Activated CD4-positive, alpha-beta memory T cell treated with anti-CD3 and anti-CD28 coated beads for 36 hours (primary cell): ENCODE data around the gene UPB1. TPM values are rescaled to one million over a fixed set of nuclear protein-coding genes. Genes with fewer than 3 reads are reported as not detected.

Experiments used
- CTCF ChIA-PET: fragments of 350-600 bp; sonication (Branson Sonifier 250); formaldehyde crosslinking; loops from one replicate; lab custom pipeline; 2021; ENCODE audit warnings: antibody characterized with exemption, inconsistent platforms; lab: Charles Lee
- POLR2A ChIA-PET: fragments of 350-600 bp; sonication (Branson Sonifier 250); formaldehyde crosslinking; loops from one replicate; lab custom pipeline; 2021; ENCODE audit warnings: antibody characterized with exemption; lab: Charles Lee
- DNase-seq: peaks from one replicate; pipeline ENCODE4 v3.0.0-alpha.2; 2020
- H3K27ac Mint-ChIP-seq: one replicate; pipeline ENCODE4 v1.8.0; 2021; ENCODE audit warnings: mixed read lengths
- H3K27me3 Mint-ChIP-seq: one replicate; pipeline ENCODE4 v1.8.0; 2021; ENCODE audit warnings: mixed read lengths
- H3K36me3 Mint-ChIP-seq: one replicate; pipeline ENCODE4 v1.8.0; 2021; ENCODE audit warnings: mixed read lengths
- H3K4me1 Mint-ChIP-seq: one replicate; pipeline ENCODE4 v1.8.0; 2021; ENCODE audit warnings: low read depth, mixed read lengths
- H3K4me3 Mint-ChIP-seq: one replicate; pipeline ENCODE4 v1.8.0; 2021; ENCODE audit warnings: mild to moderate bottlenecking, mixed read lengths
- H3K9me3 Mint-ChIP-seq: one replicate; pipeline ENCODE4 v1.8.0; 2021; ENCODE audit warnings: mixed read lengths
- intact Hi-C: fragments of 100-400 bp; cut with micrococcal nuclease; formaldehyde crosslinking; loops from one replicate; pipeline ENCODE4 v1.15.1; 2023
- total RNA-seq, 2 experiments: library from RNA; stranded (reverse); gene quantifications; one replicate each; pipeline ENCODE4 v1.2.3, GENCODE V29; 2021

UPB1 gene
- total RNA-seq, 2 experiments from 2014 or later, result 0.19 to 0.31 TPM

GRCh38 chr22:24554313-24555164 is 59.4 kb downstream of the UPB1 start, which contains the start of gene GUCD1:
GUCD1 (minus strand) TSS chr22:24555138; CDS start chr22:24554991, 147 bp downstream.
- Mint-ChIP-seq H3K27me3 (no peaks in the 10 kb centered on the region), H3K9me3 (no peaks in the 10 kb centered on the region), H3K27ac (peak within 1 kb of the TSS; percentile 98), H3K4me3 (peak within 1 kb of the TSS; percentile 97), H3K36me3 (peaks cover 31% of the 10 kb centered on the region), H3K4me1 (peaks cover 49% of the 10 kb centered on the region)
- CTCF ChIA-PET, result interaction anchor here (0.6 to 1.5 kb wide), 3 partner anchors 9 to 398 kb away, joined by 4 to 7 read pairs (median 4); no protein-coding TSS in a partner anchor
- peak; percentile 43 for DNase-seq
- intact Hi-C loops, result loop anchor here (5.0 to 10.0 kb wide), 4 partner anchors 43 to 640 kb away; partner anchors contain the start of gene SGSM1
- POLR2A ChIA-PET, result interaction anchor here (1.0 to 1.9 kb wide), 9 partner anchors 9 to 660 kb away, joined by 3 to 9 read pairs (median 4); partner anchors contain the start of genes ADORA2A and MIF

GRCh38 chr22:24555165-24556039 is 60.3 kb downstream of the UPB1 start, which contains the start of gene SNRPD3:
SNRPD3 (plus strand) TSS chr22:24555999; CDS start chr22:24557675, 1,676 bp downstream.
- ChIA-PET CTCF (interaction anchor here (0.6 to 1.5 kb wide), 3 partner anchors 8 to 399 kb away, joined by 4 to 7 read pairs (median 4); no protein-coding TSS in a partner anchor), POLR2A (interaction anchor here (0.6 to 1.9 kb wide), 9 partner anchors 11 to 1336 kb away, joined by 3 to 9 read pairs (median 4); partner anchors contain the start of genes ADORA2A and MIF)
- Mint-ChIP-seq H3K4me1 (peaks cover 48% of the 10 kb centered on the region), H3K27me3 (no peaks in the 10 kb centered on the region), H3K36me3 (peaks cover 33% of the 10 kb centered on the region), H3K4me3 (peak within 1 kb of the TSS; percentile 97), H3K27ac (peak within 1 kb of the TSS; percentile 98), H3K9me3 (no peaks in the 10 kb centered on the region)
- intact Hi-C loops, result loop anchor here (5.0 to 10.0 kb wide), 4 partner anchors 42 to 641 kb away; partner anchors contain the start of gene SGSM1
- DNase-seq, result peak; percentile 100

- no peaks in the 10 kb centered on the region for H3K27me3 Mint-ChIP-seq
- DNase-seq, result no peak
- no peak overlapping the region for H3K27ac Mint-ChIP-seq
- intact Hi-C loops, result loop anchor here (5.0 to 10.0 kb wide), 4 partner anchors 38 to 645 kb away; partner anchors contain the start of gene SGSM1
- peaks cover 42% of the 10 kb centered on the region for H3K36me3 Mint-ChIP-seq
- ChIA-PET POLR2A (no interaction called here), CTCF (interaction anchor here (0.9 kb wide), 1 partner anchor 9 kb away, joined by 3 read pairs; no protein-coding TSS in a partner anchor)
- H3K9me3 Mint-ChIP-seq, result no peaks in the 10 kb centered on the region
- peaks cover 57% of the 10 kb centered on the region for H3K4me1 Mint-ChIP-seq
- H3K4me3 Mint-ChIP-seq, result no peak overlapping the region
Observed at GRCh38 chr22:24559471-24559870, 64.3 kb downstream of the UPB1 start.

GRCh38 chr22:24563246-24563645 is 68.1 kb downstream of the UPB1 start:
- POLR2A ChIA-PET, result no interaction called here
- intact Hi-C loops, result no loop called here
- H3K27ac Mint-ChIP-seq, result no peak overlapping the region
- no peak overlapping the region for H3K4me3 Mint-ChIP-seq
- DNase-seq, result no peak
- peaks cover 32% of the 10 kb centered on the region for H3K36me3 Mint-ChIP-seq
- H3K9me3 Mint-ChIP-seq, result no peaks in the 10 kb centered on the region
- CTCF ChIA-PET, result interaction anchor here (0.9 kb wide), 1 partner anchor 8 kb away, joined by 4 read pairs; the partner anchor contains the start of gene GUCD1
- no peaks in the 10 kb centered on the region for H3K27me3 Mint-ChIP-seq
- H3K4me1 Mint-ChIP-seq, result peaks cover 58% of the 10 kb centered on the region

DNA sequence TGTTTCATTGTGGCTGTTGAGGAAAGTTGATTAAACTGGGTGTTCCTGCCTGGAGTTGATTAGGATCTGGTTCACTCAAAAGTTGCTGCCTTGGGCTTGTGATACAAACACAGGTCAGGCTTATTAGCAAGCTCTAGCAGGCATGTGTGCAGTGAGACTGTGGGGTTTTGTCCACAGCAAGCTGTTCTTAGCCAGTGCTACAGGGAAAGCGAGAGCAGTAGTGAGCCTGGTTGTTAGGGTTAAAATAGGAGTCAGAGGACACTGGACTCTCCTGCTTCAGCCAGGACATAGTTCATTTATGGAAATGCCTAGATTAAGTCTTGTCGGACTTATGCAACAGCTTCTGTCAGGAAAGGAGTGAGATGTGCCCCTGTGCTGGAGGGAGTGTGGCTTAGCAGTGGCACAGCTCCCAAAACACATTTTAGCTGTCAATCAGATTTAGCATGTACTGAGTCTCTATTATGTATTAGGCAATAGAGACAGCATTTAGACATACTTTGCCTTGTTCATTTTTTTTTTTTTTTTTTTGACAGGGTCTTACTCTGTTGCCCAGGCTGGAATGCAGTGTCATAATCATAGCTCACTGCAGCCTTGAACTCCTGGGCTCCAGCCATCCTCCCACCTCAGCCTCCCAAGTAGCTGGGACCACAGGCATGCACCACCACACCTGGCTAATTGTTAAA is 69.4 kb downstream of the UPB1 start:
- no peaks in the 10 kb centered on the region for H3K27me3 Mint-ChIP-seq
- no peak overlapping the region for H3K4me3 Mint-ChIP-seq
- ChIA-PET POLR2A (interaction anchor here (0.9 to 1.1 kb wide), 2 partner anchors 12 to 13 kb away, joined by 3 to 4 read pairs; no protein-coding TSS in a partner anchor), CTCF (interaction anchor here (0.9 kb wide), 1 partner anchor 10 kb away, joined by 4 read pairs; the partner anchor contains the start of gene GUCD1)
- no peaks in the 10 kb centered on the region for H3K9me3 Mint-ChIP-seq
- H3K27ac Mint-ChIP-seq, result peak overlapping the region; percentile 43
- peaks cover 27% of the 10 kb centered on the region for H3K36me3 Mint-ChIP-seq
- intact Hi-C loops, result no loop called here
- peaks cover 45% of the 10 kb centered on the region for H3K4me1 Mint-ChIP-seq
- no peak for DNase-seq

DNA sequence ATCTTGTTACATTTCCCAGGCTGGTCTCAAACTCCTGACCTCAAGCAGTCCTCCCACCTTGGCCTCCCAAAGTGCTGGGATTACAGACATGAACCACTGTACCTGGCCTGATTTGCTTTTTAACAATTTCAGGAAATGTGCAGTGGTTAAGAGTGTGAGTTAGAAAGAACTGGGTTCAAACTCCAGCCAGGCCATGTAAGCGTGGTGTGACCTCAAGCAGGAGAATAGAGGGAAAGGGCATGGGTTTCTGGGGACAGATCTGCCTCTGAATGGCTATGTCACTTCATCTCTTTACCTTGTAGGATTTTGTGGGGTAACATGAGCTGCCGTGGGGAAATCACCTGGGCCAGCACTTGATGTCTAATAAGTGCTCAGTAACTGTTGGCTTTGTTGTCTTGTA is 69.9 kb downstream of the UPB1 start:
- Mint-ChIP-seq H3K27ac (peak overlapping the region; percentile 43), H3K4me1 (peaks cover 42% of the 10 kb centered on the region), H3K4me3 (no peak overlapping the region), H3K9me3 (no peaks in the 10 kb centered on the region), H3K27me3 (no peaks in the 10 kb centered on the region), H3K36me3 (peaks cover 28% of the 10 kb centered on the region)
- POLR2A ChIA-PET, result interaction anchor here (0.9 kb wide), 1 partner anchor 12 kb away, joined by 3 read pairs; no protein-coding TSS in a partner anchor
- DNase-seq, result no peak
- CTCF ChIA-PET, result no interaction called here
- intact Hi-C loops, result no loop called here

DNA sequence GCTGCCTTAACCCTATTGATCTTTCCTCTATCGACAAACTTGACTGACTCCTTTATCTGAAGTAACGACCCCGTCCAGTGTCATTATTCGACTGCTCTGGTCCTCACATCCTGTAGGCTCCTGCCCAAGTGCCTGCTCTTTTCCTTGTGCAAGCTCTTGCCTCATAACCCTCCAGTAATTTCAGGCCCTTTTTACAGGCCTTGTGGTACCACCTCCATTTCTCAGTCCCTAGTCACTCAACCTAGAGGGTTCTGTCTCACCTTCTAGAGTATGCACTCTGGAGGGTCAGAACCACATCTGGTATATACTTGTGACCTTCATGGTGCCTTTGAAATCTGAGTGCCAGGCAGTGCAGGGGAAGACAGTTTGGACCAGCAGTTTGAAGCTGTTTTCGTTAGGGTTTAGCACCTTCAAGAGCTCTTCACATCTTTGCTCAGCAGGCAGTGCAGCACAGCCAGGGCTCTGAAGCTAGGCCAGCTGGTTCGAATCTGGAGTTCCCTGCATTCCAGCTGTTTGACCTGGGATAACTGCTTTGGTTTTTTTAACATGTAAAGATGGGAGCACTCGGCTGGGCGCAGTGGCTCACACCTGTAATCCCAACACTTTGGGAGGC is 71.9 kb downstream of the UPB1 start:
- ChIA-PET POLR2A (no interaction called here), CTCF (no interaction called here)
- H3K36me3 Mint-ChIP-seq, result peaks cover 25% of the 10 kb centered on the region
- DNase-seq, result no peak
- H3K27me3 Mint-ChIP-seq, result no peaks in the 10 kb centered on the region
- H3K9me3 Mint-ChIP-seq, result no peaks in the 10 kb centered on the region
- no peak overlapping the region for H3K4me3 Mint-ChIP-seq
- no peak overlapping the region for H3K27ac Mint-ChIP-seq
- peaks cover 34% of the 10 kb centered on the region for H3K4me1 Mint-ChIP-seq
- intact Hi-C loops, result no loop called here

GRCh38 chr22:24567668-24568067 is 72.5 kb downstream of the UPB1 start:
- H3K4me3 Mint-ChIP-seq, result no peak overlapping the region
- H3K9me3 Mint-ChIP-seq, result no peaks in the 10 kb centered on the region
- ChIA-PET CTCF (no interaction called here), POLR2A (no interaction called here)
- H3K27me3 Mint-ChIP-seq, result no peaks in the 10 kb centered on the region
- intact Hi-C loops, result no loop called here
- no peak overlapping the region for H3K27ac Mint-ChIP-seq
- H3K36me3 Mint-ChIP-seq, result peaks cover 27% of the 10 kb centered on the region
- peaks cover 30% of the 10 kb centered on the region for H3K4me1 Mint-ChIP-seq
- DNase-seq, result no peak

DNA sequence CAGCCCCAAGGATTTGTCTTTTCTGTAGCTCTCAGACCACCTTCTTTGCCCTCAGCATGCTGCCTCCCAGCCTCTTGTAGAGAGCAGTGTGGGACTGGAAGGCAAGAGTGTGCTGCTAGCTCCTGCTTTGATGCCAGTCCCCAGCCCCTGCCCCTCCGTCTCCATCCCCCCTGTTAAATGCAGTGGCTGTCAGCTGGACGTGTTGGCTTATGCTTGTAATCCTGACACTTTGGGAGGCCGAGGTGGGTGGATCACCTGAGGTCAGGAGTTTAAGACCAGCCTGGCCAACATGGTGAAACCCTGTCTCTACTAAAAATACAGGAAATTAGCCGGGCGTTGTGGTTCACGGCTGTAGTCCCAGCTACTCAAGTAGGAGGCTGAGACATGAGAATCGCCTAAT is 76.1 kb downstream of the UPB1 start:
- ChIA-PET POLR2A (no interaction called here), CTCF (no interaction called here)
- Mint-ChIP-seq H3K4me1 (peaks cover 6% of the 10 kb centered on the region), H3K4me3 (no peak overlapping the region), H3K9me3 (no peaks in the 10 kb centered on the region), H3K27me3 (no peaks in the 10 kb centered on the region), H3K27ac (no peak overlapping the region), H3K36me3 (peaks cover 38% of the 10 kb centered on the region)
- no peak for DNase-seq
- intact Hi-C loops, result no loop called here

DNA sequence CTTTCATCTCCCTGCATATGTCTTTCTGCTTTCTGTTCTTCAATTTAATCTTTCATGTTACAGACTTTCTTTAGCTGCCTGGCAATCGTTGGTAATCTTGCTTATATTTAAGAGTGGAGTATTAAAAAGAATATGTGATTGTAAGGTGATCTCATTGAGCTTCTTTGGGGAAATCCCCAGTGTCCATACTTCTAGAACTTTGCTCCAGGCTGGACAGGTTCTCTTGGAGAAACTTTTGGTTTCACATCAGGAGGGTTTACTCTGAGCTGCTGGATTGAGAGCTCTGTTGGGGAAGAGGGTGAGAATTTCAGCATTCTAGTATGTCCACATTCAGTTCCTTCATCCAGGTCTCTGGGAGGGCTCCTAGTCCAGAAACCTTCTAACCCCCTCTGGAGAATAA is 81.6 kb downstream of the UPB1 start:
- Mint-ChIP-seq H3K27me3 (no peaks in the 10 kb centered on the region), H3K36me3 (peaks cover 29% of the 10 kb centered on the region), H3K9me3 (no peaks in the 10 kb centered on the region), H3K27ac (no peak overlapping the region), H3K4me1 (no peaks in the 10 kb centered on the region), H3K4me3 (no peak overlapping the region)
- intact Hi-C loops, result no loop called here
- ChIA-PET CTCF (no interaction called here), POLR2A (interaction anchor here (0.8 kb wide), 1 partner anchor 12 kb away, joined by 3 read pairs; no protein-coding TSS in a partner anchor)
- DNase-seq, result no peak
